Cerebellar cortex (tissue), 1 donor: ENCODE measurements around the gene MLN.

Source experiments
- DNase-seq: peaks from one replicate; pipeline ENCODE4 v3.0.0-alpha.2; 2015; ENCODE audit warnings: low spot score

MLN gene

DNA sequence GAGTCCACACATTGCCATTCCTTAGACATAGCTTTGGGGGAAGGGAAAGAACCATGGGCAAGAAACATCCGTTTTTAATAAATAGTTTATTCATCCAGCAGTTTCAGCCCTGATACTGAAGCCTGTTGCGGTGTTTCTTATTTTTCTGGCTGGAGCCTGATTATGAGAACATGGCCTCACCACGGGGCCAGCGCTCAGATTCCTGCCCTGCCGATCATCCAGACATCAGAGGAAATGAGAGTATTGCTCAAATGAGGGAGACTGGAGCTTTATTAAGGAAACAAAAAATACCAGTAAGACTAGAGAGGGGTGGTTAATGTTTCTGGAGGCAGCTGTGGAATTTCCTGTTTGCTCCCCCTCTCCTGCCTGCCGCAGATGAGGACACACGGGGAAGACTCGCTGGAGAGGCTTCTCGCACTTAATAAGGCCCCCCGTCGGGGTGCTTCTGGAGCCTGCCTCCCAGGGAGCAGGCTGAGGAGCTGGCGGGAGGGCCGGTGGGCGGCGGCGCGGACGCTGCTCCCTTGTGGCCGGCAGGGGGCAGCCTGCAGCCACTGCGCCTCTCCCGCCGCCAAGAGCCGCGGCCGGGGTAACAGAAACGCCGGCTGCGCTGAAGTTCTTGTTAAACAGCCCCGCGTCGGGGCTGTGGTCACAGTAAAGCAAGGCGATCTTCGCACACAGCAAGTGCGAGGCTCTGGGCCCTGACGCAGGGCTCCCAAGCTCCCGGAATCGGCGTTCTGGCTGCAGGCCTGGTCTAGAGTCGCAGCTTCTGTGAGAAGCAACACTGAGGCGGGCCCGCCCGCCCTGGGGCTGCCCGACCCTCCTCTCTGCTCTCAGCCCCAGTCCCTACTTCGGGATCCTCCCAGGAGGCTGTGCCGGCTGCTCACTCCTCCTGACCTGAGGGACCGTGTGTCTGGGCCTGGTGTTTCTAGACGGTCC lies 32.4 kb downstream of the MLN start:
- DNase-seq: peak; percentile 86

DNA sequence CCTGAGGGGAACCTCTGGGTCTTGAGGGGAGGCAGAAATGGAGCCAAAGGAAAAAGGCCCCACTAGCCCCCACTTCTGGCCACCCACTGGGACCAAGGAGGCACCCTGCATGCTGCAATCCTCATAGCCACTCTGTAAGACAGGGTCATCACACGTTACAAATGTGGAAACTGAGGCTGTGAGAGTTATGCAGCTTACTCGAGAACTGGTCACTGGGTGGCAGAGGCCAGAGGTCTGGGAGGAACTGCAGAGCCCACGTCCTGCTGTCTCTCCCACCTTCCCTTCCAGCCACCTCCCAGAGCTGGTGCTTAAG lies 33.0 kb downstream of the MLN start:
- no peak for DNase-seq

DNA sequence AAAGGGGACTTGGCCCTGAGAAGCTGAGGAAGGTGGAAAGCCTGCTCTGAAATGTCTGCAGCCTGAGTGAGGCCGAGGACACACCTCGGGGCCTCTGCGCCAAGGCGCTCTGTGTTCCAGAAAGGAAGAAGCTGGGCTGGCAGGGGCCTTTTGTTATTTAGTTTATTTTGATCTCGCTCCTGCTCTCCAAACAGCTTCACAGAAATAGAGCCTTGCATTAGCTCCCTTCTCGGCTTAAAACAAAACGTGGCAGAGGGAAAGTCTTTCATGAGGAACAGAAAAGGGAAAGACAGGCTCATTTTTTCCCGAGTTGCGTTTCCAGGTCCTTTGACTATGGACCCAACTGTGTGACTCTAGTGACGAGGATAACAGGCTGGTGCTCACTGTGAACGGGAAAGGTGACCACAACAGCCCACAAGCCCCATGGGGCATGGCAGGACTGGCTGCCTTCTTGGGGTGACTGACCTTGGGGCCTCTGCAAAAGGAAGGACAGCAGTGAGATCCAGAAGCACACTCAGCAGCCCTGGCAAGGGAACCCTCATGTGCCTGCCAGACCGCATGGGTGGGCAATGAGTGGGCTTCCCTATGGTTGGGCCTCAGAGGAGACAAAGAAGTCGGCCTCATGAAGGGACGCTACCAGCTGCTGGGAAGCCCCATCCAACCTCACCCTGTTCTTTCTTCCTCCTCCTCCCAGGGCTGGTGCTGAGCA lies 33.5 kb downstream of the MLN start:
- no peak for DNase-seq

DNA sequence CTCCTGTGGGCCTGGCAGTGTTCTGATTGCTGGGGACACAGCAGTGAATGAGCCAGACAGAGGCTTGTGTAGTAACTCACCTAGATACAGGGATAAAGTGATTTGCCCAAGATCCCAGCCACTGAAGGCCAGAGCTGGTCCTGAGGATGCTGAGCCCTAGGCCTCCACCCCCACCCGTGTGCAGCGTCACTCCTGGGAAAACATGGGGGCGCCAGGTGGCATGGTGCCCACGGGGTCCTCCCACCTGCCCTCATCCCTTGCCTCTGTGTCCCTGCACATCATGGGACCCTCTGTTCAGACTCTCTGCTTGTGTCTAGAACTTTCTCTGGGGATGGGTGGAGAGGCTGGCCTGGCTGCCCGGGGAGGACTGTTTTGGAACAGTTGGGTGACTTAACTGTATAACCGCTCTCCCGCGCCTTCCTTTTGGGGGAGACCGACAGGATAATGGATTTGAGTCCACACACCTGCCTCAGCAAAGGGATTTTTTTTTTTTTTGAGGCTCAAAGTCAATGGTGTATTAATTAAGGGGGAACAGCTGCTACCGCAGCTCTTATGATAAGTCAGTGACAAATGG lies 34.5 kb downstream of the MLN start:
- no peak for DNase-seq

DNA sequence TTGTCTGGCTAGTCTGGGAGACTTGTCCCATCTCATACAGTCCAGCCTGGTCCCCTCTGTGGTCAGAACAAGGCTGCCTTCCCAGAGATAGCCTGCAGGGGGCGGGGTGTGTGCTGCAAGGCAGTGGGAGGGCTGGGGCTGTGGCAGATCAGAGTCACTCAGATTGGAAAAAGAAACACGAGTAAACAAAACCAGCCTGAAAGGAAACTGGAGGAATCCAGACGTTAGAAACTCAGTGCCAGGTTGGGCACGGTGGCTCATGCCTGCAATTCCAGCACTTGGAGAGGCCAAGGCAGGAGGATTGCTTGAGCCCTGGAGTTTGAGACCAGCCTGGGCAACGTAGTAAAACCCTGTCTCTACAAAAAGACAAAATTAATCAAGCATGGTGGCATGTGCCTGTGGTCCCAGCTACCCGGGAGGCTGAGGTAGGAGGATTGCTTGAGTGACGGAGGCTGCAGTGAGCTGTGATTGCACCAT lies 35.1 kb downstream of the MLN start:
- DNase-seq: peak; percentile 78

DNA sequence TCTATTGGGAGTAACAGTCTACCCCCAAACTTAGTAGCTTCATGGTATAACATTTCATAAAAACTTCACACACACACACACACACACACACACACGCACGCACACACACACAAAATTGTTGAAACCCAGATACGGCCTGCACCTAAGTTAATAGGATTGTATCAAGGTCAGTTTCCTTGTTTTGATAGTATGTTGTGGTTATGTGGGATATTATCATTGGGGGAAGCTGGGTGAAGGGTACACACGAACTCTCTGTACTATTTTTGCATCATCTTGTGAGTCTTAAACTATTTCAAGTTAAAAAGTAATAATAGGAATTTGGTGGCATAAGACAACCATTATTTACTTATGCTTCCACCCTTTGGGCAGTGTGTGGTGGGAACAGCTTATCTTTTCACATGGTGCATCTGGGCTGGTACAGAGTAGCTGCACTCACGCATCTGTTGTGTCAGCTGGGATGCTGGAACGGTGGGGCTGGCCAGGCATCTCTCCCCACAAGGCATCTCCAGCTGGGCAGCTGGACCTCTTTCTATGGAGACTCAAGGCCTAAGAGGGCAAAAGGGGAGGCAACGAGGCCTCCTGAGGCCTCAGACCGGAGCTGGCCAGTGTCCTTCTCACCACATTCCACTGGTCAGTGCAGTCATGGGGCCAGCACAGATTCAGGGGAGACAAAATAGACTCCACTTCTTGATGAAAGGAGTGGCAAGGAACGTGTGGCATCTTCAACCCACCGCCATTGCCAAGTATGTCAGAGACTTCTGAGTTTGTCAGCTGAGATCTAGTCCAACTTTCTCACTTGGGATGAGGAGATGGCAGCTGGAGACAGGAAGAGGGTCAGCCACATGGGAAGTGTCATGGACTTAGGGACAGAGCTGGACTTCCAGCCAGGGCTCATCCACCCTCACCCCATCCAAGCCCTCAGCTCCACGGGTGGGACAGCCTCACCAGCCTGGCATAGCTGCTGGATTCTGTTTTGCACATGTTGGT lies 36.6 kb downstream of the MLN start:
- DNase-seq: no peak

DNA sequence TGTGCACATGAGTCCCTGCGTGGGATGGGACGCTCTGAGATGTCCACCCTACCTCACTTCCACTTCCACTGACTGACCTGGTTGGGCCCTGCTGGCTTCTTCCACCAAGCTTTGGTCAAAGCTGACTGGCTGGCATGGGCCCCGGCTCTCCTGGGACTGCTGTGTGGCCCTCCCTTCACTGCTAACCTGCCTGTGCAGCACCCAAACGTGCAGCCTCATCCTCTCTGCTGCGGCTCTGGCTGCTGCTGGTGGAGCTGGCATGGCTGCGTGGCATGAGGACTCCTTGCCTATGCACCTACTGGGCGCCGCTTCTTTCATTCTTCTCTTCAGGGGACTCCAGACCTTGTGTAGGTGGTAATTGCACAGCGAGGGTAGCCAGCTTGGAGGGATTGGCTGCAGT lies 38.4 kb downstream of the MLN start:
- DNase-seq: no peak

DNA sequence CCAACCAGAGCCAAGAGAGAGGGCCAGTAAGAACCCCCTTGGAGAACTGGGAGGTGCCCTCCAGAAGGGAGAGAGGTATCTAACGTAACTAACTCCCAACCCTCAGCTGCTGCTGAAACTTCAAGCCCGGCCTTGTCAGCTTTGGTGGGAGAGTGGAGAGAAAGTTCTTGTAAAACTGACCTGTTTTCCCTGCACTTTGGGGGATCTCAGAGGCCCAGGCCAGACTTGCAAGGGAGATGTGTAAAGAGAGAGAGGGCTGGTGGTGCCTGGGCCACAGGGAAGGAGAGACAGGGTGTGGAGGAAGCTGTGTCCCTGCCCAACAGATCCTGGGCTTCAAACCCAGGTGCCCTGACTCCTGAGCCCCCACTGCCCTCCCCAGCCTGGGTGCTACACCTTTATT lies 39.8 kb downstream of the MLN start:
- no peak for DNase-seq

DNA sequence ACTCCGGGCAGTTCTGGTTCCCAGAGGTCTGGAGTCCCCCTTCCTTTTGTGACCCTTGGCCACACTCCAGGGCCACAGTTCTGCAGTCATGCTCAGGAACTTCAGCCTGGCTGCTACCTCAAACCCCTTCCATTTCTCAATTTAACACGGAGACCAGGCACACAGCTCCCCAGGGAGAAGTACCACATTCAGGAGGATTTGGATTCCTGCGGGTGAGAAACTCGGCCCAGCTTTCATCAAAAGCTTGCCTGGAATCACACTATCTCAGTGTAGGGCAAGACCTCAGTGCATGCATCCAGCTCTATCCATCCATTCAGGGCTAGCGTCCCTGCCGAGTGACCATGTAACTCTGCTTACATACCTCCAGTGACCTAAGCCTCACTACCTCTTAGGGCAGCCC lies 40.3 kb downstream of the MLN start:
- no peak for DNase-seq

DNA sequence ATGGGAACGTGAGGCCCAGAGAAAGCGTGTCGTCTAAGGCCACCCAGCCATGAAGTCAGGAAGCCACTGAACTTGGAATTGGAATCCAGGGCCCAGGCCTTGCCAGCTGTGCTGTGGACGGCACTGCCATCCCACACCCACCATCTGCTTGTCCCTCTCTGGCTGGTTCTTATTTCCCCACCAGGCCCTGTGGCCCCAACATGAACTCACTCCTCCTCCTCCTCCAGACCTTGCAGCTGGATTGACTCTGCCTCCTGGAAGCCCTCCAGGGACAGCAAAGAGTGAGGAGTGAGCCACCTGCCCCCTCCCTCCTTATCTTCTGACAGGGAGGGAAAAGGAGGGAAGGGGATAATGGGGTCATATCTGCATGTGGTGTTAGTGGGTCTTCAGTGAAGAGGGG lies 41.1 kb downstream of the MLN start:
- DNase-seq: no peak

DNA sequence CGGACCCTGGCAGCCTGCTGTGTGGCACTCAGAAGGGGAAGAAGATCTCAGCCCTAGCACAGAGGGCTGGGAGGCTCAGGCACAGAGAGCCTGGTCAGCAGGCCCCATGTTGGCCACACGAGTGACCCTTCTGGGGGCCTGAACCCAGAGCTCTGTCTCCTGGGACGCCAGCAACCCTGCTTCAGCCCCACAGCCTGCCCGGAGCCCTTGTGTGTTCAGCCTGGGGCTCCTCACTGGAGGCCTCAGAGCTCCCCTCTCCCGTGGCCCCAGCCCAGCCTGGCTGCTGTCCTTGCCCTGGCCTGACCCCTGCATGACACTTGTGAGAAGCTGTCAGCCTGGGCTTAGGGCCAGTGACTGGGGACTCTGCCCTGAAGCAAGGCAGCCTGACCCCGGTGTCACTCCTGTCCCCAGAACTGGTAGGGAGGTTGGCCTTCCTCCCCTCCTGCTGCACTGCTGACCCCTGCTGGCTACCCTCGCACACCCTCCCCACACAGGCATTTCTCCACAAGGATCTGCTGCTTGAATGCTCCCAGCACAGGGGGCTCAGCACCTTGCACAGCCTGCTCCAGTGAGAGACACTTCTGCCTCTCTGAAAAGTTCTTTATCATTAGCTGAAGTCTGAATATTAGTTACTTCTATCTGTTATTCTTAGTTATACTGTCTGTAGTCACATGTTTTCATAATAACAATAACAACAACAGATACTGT lies 41.7 kb downstream of the MLN start:
- DNase-seq: peak; percentile 61

DNA sequence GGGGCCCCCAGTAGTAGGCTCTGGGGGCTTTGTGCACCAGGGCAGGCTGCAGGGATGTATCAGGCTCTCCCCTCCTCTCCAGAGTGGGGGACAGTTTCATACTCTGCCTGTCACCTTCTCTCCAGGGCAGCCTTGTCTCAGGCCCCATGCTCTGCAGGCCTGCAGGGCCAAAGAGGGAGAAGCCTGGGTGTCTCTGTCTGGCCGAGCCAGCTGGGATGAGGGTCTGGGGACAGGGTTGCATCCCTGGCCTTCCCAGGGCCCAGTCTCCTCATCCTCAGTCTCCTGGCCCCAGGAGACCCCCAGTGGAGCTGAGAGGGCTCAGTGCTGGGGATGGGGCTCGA lies 42.3 kb downstream of the MLN start:
- DNase-seq: no peak

DNA sequence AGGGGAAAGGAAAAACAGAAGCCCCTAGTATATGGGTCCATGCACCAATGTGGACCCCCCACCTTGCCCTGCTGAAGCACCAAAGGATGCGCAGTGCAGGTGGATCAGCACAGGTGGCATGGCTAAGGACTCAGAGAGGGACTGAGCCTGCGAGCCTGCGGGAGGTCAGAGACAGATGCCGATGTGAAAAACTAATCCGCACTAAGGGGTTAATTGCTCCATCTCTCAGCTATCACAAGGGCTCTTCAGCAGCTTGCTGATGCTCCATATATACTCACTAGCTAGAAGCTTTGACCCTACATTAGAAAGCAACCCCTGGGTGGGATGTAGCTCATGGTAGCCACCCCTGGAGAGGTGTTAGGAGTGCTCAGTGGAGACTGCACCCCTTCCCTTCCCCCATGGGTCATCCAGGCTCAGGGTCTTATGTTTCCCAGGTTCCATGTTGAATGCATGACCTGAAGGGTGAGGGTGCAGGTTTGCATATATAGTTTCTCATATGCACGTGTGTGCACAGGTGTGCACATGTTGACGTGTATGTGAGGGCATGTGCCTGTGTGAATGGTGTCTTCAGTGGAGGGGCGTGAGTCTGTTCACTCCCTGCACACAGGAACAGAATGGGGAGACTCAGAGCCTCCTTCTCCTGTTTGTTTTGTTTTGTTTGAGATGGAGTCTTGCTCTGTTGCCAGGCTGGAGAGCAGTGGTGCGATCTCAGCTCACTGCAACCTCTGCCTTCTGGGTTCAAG lies 43.7 kb downstream of the MLN start:
- no peak for DNase-seq

DNA sequence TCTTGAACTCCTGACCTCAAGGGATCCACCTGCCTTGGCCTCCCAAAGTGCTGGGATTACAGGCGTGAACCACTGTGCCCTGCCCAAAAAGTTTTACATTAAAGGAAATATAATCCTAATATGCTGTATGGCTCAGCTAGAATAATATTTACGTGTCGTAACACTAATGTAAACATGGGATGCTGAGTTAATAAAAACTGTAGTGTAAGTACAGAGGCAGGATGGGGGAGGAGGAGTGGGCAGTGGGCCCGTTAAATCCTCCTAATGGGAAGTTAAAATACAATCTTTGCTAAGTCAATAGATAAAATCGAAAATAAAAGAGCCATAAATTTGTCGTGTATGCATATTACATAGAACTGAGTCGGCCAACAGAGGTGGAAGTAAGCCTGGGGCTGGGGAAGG lies 45.0 kb downstream of the MLN start:
- DNase-seq: no peak

DNA sequence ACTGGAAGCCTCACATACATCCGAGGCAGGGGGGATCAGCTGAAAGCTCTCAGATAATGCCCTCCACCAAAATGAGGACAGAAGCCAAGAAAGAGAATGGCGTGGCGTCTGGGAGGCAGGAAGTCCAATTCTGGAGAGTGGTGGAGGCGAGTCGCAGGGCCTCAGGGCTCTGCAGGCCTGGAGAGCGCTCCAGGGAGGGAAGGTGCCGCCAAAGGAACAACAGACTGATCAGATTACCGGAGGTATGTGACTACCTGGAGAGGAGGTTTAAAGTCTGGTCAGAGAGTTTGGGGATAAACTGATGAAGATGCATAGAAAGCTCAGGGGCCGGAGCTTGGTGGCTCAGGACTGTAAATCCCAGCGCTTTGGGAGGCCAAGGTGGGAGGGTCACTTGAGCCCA lies 45.9 kb downstream of the MLN start:
- no peak for DNase-seq

DNA sequence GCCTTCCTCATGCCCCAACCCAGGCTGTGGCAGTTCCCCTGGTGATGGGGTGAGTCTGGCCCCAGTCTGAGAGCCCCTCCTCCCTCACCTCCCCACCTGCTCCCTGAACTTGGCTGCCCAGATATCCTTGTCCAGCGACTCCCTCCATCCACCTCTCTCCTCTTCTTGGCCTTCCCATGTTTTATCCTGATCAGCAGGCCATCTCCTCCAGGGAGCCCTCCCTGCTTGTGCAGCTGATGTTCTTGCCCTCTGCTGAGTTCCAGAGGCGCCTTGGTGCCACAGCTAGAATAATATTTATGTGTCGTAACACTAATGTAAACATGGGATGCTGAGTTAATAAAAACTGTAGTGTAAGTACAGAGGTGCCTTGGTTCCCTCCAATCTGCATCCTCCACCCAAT lies 46.7 kb downstream of the MLN start:
- DNase-seq: no peak

DNA sequence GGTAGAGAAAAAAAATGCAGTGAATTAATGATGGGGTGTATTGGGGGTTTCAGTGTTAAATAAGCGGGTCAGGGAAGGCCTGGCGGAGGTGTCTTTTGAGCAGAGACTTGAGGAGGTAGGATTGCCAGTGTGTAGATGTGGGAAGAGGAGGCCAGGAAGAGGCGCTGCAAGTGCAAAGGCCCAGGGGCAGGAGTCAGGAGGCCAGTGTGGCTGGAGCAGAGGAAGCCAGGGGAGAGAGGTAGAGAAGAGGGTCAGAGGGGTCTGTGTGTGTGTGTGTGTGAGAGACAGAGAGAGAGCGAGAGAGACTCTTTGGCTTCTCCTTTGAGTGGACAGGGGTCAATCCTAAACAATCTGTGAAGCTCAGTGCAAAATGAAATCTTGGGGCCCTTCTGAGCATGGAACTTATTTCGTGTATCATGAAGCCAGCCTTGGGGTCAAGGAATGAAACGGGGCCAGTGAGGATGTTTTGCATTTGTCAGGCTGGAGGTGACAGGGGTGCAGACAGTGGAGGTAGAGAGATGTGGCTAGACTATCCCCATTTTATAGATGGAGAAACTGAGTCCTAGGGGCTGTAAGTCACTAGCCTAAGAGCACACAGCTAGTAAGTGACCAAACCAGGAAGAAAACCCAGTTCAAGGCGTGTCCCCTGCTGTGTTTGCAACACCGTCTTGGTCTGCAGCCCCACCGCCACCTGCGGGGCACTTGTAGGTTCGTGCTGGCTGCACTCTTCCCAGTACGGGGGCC lies 47.4 kb downstream of the MLN start:
- no peak for DNase-seq

DNA sequence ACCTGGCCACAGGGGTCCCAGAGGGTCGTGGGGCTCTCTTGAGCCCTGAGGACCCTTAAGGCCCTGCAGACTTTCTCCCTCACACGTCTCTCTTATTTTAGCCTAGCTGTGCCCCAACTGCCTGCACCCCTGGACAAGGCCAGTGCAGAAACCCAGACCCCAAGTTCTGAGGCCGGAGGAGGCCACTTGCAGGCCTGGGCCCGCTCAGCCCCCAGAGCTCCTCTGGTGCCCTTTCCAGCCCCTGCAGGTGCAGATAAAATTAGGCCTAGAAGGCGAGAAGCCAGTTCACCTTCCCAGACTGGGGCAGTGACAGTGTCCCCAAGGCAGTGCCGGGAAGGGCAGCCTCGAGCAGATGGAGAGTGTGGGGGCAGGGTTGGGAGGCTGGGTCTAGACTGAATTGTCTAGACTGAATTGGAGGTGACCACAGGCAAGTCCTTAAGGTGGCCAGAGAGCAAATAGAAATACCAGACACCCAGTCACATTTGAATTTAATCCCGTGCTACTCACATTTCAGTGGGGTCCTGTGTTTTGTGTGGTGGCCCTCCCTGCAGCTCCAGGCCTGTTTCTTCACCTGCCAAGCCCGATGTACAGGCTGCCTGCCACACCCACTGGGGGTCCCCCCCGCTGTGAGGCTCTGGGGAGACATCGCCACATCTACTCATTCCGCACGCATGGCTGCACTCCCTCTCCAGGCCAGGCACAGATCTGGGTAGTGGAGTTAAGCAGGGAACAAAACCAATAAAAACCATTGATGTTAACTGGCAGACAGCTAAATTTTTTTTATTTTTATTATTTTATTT lies 48.5 kb downstream of the MLN start:
- no peak for DNase-seq

DNA sequence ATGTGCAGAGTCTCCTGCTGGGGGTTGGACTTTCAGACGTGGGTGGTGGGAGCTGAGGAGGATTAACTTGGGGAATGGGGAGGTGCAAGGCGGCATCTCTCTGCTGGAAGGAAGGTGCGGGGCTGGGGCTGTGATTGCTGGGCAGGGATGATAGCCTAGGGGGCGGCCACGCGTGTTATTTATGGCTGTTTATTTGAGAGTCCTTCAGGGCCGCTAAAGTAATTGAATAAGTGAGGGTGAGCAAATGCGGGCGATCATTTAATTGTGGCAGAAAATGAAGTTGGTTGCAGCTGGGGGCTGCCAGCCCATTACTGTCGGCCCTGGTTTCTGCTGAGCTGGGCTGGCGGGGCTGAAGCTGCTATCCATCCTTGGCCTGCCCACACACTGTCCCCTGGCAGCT lies 49.6 kb downstream of the MLN start:
- DNase-seq: no peak
